T47D (cell line): ENCODE measurements around the gene TRAF7.
"Not testable (repeated sequence)": the region's sequence is repeated elsewhere in the genome, so short reads cannot be mapped to it uniquely, and the experiment has no call there.

Experiments used
- DNase-seq, 2 experiments: peaks; one replicate each; pipeline versions ENCODE4 v3.0.0 to v3.0.0-alpha.2; 2011 to 2012; ENCODE audit warnings: low read depth in 1 of 2, low spot score in 1 of 2
- JUND ChIP-seq: IDR thresholded peaks from 2 replicates; pipeline ENCODE4 v1.6.1; 2012; ENCODE audit warnings: low read depth
- in situ Hi-C: cut with HindIII; loops from 2 replicates; pipeline ENCODE4 v1.10.0; 2016; ENCODE audit warnings: low sequenced_read_pairs, low pct_unique_long_range_greater_than_20kb

TRAF7 gene

DNA sequence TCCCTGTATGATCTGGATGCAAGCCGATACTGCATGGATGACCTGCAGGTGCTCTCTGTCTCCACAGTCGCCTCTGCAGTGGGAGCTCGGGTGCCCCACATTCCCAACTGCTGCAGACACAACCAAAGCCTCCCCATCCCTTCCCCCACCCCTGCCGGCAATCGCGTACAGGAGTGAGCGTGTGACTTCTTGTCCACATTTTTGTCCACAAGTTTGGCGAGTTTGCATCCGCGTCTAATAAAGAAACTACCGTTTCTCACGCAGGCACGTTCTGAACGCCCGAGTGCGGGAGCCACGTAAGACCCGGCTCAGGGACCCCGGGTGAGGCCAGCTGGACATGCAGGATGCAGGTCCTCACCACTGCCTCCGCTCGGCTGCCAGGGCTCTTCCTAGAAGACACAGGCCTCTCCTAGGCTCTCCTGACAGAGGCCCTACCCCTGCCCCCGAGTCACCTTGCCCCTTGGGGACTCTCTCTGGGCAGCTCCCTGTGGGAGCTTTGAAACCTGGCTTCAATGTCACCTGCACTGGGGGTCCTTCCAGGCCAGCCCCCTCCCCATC lies 25.6 kb upstream of the TRAF7 start:
- in situ Hi-C loops: not testable (repeated sequence)
- peak in 1 of 2 experiments; percentile 33 for DNase-seq

DNA sequence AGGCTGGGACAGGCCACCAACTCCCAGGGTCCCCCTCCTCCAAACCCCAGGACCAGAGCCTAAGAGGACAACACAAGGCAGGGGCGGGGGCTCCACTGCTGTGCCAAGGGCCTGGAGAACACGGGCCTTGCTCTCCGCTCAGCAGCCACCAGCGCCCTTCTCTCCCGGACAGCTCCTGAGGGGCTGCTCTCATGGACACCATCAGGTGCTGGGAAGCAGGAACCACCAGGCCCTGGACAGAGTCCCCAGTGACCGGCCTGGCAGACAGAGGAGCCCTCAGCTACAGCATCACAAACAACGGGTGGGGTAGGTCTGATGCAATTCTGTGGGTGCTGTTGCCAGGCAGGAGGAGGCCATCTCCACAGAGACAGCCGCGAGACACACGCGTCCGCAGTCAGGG lies 21.8 kb upstream of the TRAF7 start:
- in situ Hi-C loops, DNase-seq: not testable (repeated sequence)

GRCh38 chr16:2135071-2135470 lies 20.5 kb upstream of the TRAF7 start:
- DNase-seq, in situ Hi-C loops: not testable (repeated sequence)

DNA sequence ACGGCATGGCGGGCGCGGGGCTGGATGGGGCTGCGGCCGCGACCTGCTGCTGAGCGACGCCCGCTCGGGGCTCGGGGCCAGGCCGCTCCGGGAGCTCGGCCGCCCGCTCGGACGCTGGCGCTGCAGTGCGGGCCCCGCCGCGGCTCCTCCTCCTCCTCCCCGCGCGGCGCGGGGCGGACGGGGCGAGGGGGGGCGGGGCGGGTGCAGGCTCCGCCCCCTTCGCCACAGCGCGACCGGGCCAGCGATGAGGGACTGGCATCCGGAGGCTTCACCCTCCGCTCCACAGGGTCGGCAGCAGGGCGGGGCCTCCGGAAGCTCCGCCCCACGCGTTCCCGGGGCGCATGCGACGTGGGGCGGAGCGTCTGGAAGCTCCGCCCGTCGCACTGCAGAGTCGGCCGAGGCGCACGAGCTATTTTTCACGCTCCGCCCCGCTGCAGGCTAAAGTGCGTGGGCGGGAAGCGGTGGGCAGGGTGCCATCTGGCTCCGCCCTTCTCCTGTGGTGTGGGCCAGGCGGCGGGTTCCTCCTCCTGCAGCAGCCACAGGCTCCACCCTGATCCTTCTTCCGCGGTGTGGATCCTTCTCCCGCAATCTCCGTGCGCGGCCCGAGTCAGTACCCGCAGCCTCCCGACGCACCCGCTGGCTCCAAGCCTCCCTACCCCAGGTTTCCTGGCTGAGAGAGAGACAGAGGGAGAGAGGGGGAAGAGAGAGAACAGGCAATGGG lies 19.7 kb upstream of the TRAF7 start, which contains the start of gene PKD1:
Gene PKD1, minus strand, starts transcription at position 129 of the 721 bp plus-strand sequence. CDS start 209 bp downstream, outside the sequence.
- peak in 1 of 2 experiments; percentile 95 for DNase-seq
- in situ Hi-C loops: not testable (repeated sequence)

GRCh38 chr16:2142942-2143877 lies 12.4 kb upstream of the TRAF7 start:
- in situ Hi-C loops: no loop called here
- DNase-seq: no peak
- no peak for TF ChIP-seq JUND

GRCh38 chr16:2143878-2144485 lies 11.6 kb upstream of the TRAF7 start:
- no peak for TF ChIP-seq JUND
- DNase-seq: no peak
- in situ Hi-C loops: no loop called here

GRCh38 chr16:2145843-2146242 lies 9.7 kb upstream of the TRAF7 start:
- in situ Hi-C loops: no loop called here
- DNase-seq: no peak
- TF ChIP-seq JUND: no peak

DNA sequence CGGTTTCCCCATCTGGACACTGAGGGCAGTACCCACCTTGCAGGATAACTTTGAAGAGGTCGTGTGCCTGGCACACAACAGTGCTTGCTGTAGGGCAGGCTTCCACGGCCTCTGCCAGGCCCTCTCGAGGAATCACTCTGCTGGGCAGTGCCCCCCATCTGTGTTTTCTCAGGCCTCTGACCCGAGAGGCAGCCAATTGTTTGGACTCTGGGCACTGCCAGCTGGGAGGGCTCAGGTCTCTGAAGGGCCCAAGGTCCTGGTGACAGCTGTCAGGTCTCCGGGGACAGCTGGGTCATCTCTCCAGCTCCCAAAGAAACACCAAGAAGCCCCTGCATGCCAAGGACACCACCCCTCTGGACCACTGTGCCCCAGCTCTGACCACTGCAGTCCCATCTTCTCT lies 8.2 kb upstream of the TRAF7 start:
- in situ Hi-C loops: no loop called here
- TF ChIP-seq JUND: no peak
- DNase-seq: no peak

- peak; percentile 95 to 96 for DNase-seq
- TF ChIP-seq JUND: no peak
- in situ Hi-C loops: no loop called here
Measured at GRCh38 chr16:2147981-2148671, 7.5 kb upstream of the TRAF7 start, which contains the start of gene RAB26. Gene RAB26 (plus strand): TSS chr16:2148625. CDS start chr16:2148784, 159 bp downstream.

DNA sequence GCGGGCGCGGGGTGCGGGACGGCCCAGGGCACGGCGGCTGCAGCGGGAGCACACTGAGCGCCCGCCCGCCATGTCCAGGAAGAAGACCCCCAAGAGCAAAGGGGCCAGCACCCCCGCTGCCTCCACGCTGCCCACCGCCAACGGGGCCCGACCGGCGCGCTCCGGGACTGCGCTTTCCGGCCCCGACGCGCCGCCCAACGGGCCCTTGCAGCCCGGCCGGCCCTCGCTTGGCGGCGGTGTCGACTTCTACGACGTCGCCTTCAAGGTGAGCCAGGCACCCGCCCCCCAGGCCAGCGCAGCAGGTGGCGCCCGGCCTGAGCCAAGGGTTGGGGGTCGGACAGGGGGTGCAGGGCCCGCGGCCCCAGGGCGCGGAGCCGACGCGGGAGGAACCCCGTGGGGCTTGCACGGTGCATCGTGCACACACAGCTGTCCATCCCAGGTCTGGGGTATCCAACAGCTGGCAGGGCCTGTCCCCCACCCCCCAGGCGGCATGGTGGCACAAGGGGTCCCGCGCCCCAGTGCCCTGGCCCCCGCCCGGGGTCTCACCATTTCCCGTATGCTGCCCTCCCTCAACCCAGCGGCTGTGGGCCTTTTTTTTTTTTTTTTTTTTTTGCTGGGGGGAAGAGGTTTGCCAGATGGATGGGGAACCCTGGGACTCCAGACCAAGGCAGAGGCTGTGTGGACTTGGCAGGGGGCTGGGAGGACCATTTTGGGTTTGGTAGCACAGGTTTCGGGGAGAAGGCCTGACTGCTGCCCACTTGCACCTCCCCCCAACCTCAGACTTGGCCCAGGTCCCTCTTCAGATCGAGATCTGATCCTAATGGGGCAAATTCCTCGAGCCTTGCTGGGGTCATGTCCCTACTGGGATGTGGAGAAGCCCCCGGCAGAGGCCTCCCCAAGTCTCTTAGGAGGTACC lies 6.6 kb upstream of the TRAF7 start:
- in situ Hi-C loops: no loop called here
- TF ChIP-seq JUND: no peak
- peak in 1 of 2 experiments; percentile 66 for DNase-seq
